ENCODE data around the gene MT2A. TPM values are rescaled to one million over a fixed set of nuclear protein-coding genes. Genes with fewer than 3 reads are reported as not detected.

Gene MT2A
- total RNA-seq, 2 experiments from 2014 or later: 133 to 142 TPM

- POLR2A ChIA-PET: no interaction called here
Measured at GRCh38 chr16:56631832-56632155, 23.4 kb downstream of the MT2A start.

GRCh38 chr16:56632156-56632847 lies 23.9 kb downstream of the MT2A start, which contains the start of gene MT1M:
MT1M (plus strand) TSS chr16:56632659; CDS start chr16:56632732, 73 bp downstream.
- CTCF ChIA-PET: no interaction called here

More at GRCh38 chr16:56631832-56632155, 23.4 kb downstream of the MT2A start:
- CTCF ChIA-PET: interaction anchor here (0.6 kb wide), 1 partner anchor 643 kb away, joined by 4 read pairs; no protein-coding TSS in a partner anchor

GRCh38 chr16:56632848-56633365 lies 24.5 kb downstream of the MT2A start:
- ChIA-PET CTCF (interaction anchor here (2.0 kb wide), 1 partner anchor 10 kb away, joined by 9 read pairs; no protein-coding TSS in a partner anchor), POLR2A (no interaction called here)

More at GRCh38 chr16:56632156-56632847, 23.9 kb downstream of the MT2A start, which contains the start of gene MT1M:
- POLR2A ChIA-PET: no interaction called here

GRCh38 chr16:56633535-56633934 lies 25.2 kb downstream of the MT2A start:
- POLR2A ChIA-PET: no interaction called here
- CTCF ChIA-PET: interaction anchor here (2.0 kb wide), 1 partner anchor 10 kb away, joined by 9 read pairs; no protein-coding TSS in a partner anchor

GRCh38 chr16:56634715-56635440 lies 26.5 kb downstream of the MT2A start:
- POLR2A ChIA-PET: no interaction called here
- CTCF ChIA-PET: interaction anchor here (2.0 kb wide), 1 partner anchor 8 kb away, joined by 9 read pairs; no protein-coding TSS in a partner anchor

- POLR2A ChIA-PET: no interaction called here
- CTCF ChIA-PET: no interaction called here
Measured at GRCh38 chr16:56635441-56635967, 27.1 kb downstream of the MT2A start.

GRCh38 chr16:56636616-56637413 lies 28.4 kb downstream of the MT2A start:
- ChIA-PET CTCF (interaction anchor here (1.1 to 1.9 kb wide), 3 partner anchors 12 to 60 kb away, joined by 3 to 6 read pairs (median 5); no protein-coding TSS in a partner anchor), POLR2A (no interaction called here)

GRCh38 chr16:56637814-56638750 lies 29.7 kb downstream of the MT2A start, which contains the start of gene MT1A:
MT1A (plus strand) TSS chr16:56638666; CDS start chr16:56638739, 73 bp downstream.
- ChIA-PET POLR2A (no interaction called here), CTCF (interaction anchor here (1.1 to 1.9 kb wide), 3 partner anchors 37 to 62 kb away, joined by 3 to 6 read pairs (median 5); no protein-coding TSS in a partner anchor)

GRCh38 chr16:56639045-56639444 lies 30.7 kb downstream of the MT2A start:
- ChIA-PET POLR2A (no interaction called here), CTCF (interaction anchor here (1.1 kb wide), 1 partner anchor 61 kb away, joined by 3 read pairs; no protein-coding TSS in a partner anchor)

GRCh38 chr16:56640076-56640475 lies 31.7 kb downstream of the MT2A start:
- ChIA-PET POLR2A (no interaction called here), CTCF (no interaction called here)

- ChIA-PET POLR2A (no interaction called here), CTCF (interaction anchor here (1.1 to 1.5 kb wide), 2 partner anchors 41 to 64 kb away, joined by 3 read pairs; no protein-coding TSS in a partner anchor)
Measured at GRCh38 chr16:56641166-56641565, 32.8 kb downstream of the MT2A start.

- CTCF ChIA-PET: interaction anchor here (0.9 to 2.1 kb wide), 12 partner anchors 9 to 67 kb away, joined by 3 to 9 read pairs (median 4); partner anchors contain the start of genes MT1B, MT1E, MT1X and MT2A
- POLR2A ChIA-PET: interaction anchor here (1.0 to 1.1 kb wide), 2 partner anchors 35 to 40 kb away, joined by 4 to 6 read pairs; partner anchors contain the start of genes MT1X and MT2A
Measured at GRCh38 chr16:56643080-56643778, 34.8 kb downstream of the MT2A start.

GRCh38 chr16:56643833-56644232 lies 35.4 kb downstream of the MT2A start:
- ChIA-PET POLR2A (interaction anchor here (1.0 to 1.1 kb wide), 2 partner anchors 36 to 39 kb away, joined by 4 to 6 read pairs; partner anchors contain the start of genes MT1X and MT2A), CTCF (interaction anchor here (0.9 to 2.1 kb wide), 10 partner anchors 8 to 67 kb away, joined by 3 to 9 read pairs (median 4); partner anchors contain the start of genes MT1B, MT1E, MT1X and MT2A)

- POLR2A ChIA-PET: no interaction called here
- CTCF ChIA-PET: no interaction called here
Measured at GRCh38 chr16:56645311-56645710, 36.9 kb downstream of the MT2A start.

GRCh38 chr16:56645838-56646237 lies 37.5 kb downstream of the MT2A start:
- CTCF ChIA-PET: interaction anchor here (0.9 kb wide), 1 partner anchor 10 kb away, joined by 3 read pairs; no protein-coding TSS in a partner anchor
- POLR2A ChIA-PET: no interaction called here

- POLR2A ChIA-PET: no interaction called here
- CTCF ChIA-PET: no interaction called here
Measured at GRCh38 chr16:56647641-56648431, 39.5 kb downstream of the MT2A start.

All from activated CD8-positive, alpha-beta memory T cell treated with anti-CD3 and anti-CD28 coated beads for 36 hours (primary cell).